Measurements from ENCODE around the gene TRMT61A.

The TRMT61A gene

GRCh38 chr14:103545219-103545914, 16.4 kb downstream of the TRMT61A start:
- no peaks in the 10 kb centered on the region for H3K9me3 ChIP-seq (ENCODE audit: control insufficient read depth, insufficient read depth, low read length)
- no peaks in the 10 kb centered on the region for H4K20me1 ChIP-seq (ENCODE audit: control insufficient read depth, insufficient read depth, low read depth, low read length)
- no peaks in the 10 kb centered on the region for H3K79me2 ChIP-seq (ENCODE audit: control insufficient read depth, low read length)
- no peak overlapping the region for H3K27ac ChIP-seq (ENCODE audit: low read depth, low read length)
- peaks cover 3% of the 10 kb centered on the region for H3K27me3 ChIP-seq (ENCODE audit: control insufficient read depth, low read length)
- no peaks in the 10 kb centered on the region for H3K36me3 ChIP-seq (ENCODE audit: control insufficient read depth, low read length)
- no peak overlapping the region for H3K4me3 ChIP-seq (ENCODE audit: low read length)
- no peak overlapping the region for H3K4me2 ChIP-seq (ENCODE audit: low read length)
- H3F3A ChIP-seq (ENCODE audit: control insufficient read depth, insufficient read depth), result no peaks in the 10 kb centered on the region
- H3K9me2 ChIP-seq (replicated peaks; ENCODE audit: control insufficient read depth, low read length), result no peaks in the 10 kb centered on the region
- TF ChIP-seq CTCF (IDR thresholded peaks at IDR 0.05; ENCODE audit: low read depth, low read length, poor library complexity, severe bottlenecking), result no peak
- no peak for TF ChIP-seq EZH2phosphoT487 (IDR thresholded peaks at IDR 0.05; ENCODE audit: borderline replicate concordance, low read length)
- peaks cover 7% of the 10 kb centered on the region for H3K4me1 ChIP-seq (ENCODE audit: control insufficient read depth, low read length)

GRCh38 chr14:103545915-103546651, 17.1 kb downstream of the TRMT61A start:
- Histone ChIP-seq H3F3A (ENCODE audit: control insufficient read depth, insufficient read depth) (no peaks in the 10 kb centered on the region), H3K4me3 (ENCODE audit: low read length) (no peak overlapping the region), H3K79me2 (ENCODE audit: control insufficient read depth, low read length) (no peaks in the 10 kb centered on the region), H3K27me3 (ENCODE audit: control insufficient read depth, low read length) (no peaks in the 10 kb centered on the region; the same call in 1 of the 2 replicates), H4K20me1 (ENCODE audit: control insufficient read depth, insufficient read depth, low read depth, low read length) (no peaks in the 10 kb centered on the region), H3K9me3 (ENCODE audit: control insufficient read depth, insufficient read depth, low read length) (no peaks in the 10 kb centered on the region), H3K27ac (ENCODE audit: low read depth, low read length) (no peak overlapping the region), H3K36me3 (ENCODE audit: control insufficient read depth, low read length) (no peaks in the 10 kb centered on the region), H3K4me2 (ENCODE audit: low read length) (no peak overlapping the region), H3K4me1 (ENCODE audit: control insufficient read depth, low read length) (peaks cover 7% of the 10 kb centered on the region), H3K9me2 (replicated peaks; ENCODE audit: control insufficient read depth, low read length) (no peaks in the 10 kb centered on the region)
- TF ChIP-seq CTCF (IDR thresholded peaks at IDR 0.05; ENCODE audit: low read depth, low read length, poor library complexity, severe bottlenecking) (no peak), EZH2phosphoT487 (IDR thresholded peaks at IDR 0.05; ENCODE audit: borderline replicate concordance, low read length) (no peak)

- TF ChIP-seq EZH2phosphoT487 (IDR thresholded peaks at IDR 0.05; ENCODE audit: borderline replicate concordance, low read length) (no peak), CTCF (IDR thresholded peaks at IDR 0.05; ENCODE audit: low read depth, low read length, poor library complexity, severe bottlenecking) (peak; percentile 99)
- H3K36me3 ChIP-seq (ENCODE audit: control insufficient read depth, low read length), result no peaks in the 10 kb centered on the region
- H3K27ac ChIP-seq (ENCODE audit: low read depth, low read length), result no peak overlapping the region
- no peak overlapping the region for H3K4me3 ChIP-seq (ENCODE audit: low read length)
- no peaks in the 10 kb centered on the region for H3F3A ChIP-seq (ENCODE audit: control insufficient read depth, insufficient read depth)
- no peaks in the 10 kb centered on the region for H3K9me2 ChIP-seq (replicated peaks; ENCODE audit: control insufficient read depth, low read length)
- peaks cover 7% of the 10 kb centered on the region for H3K4me1 ChIP-seq (ENCODE audit: control insufficient read depth, low read length)
- no peaks in the 10 kb centered on the region for H3K27me3 ChIP-seq (ENCODE audit: control insufficient read depth, low read length)
- H4K20me1 ChIP-seq (ENCODE audit: control insufficient read depth, insufficient read depth, low read depth, low read length), result no peaks in the 10 kb centered on the region
- H3K79me2 ChIP-seq (ENCODE audit: control insufficient read depth, low read length), result no peaks in the 10 kb centered on the region
- H3K4me2 ChIP-seq (ENCODE audit: low read length), result peak overlapping the region; percentile 21; the same call in 1 of the 2 replicates
- H3K9me3 ChIP-seq (ENCODE audit: control insufficient read depth, insufficient read depth, low read length), result no peaks in the 10 kb centered on the region
Measured at GRCh38 chr14:103546652-103547454, 17.9 kb downstream of the TRMT61A start.
